Vagina (tissue), 2 donors: ENCODE data around the gene GPATCH3.

Experiments
- POLR2A ChIP-seq, 2 donors: fragments of 450-650 bp; IDR thresholded peaks; one replicate each; pipeline ENCODE4 v1.6.1; 2017; ENCODE audit warnings: antibody characterized with exemption in 2 of 2, mild to moderate bottlenecking in 2 of 2, moderate library complexity in 2 of 2
- POLR2AphosphoS5 ChIP-seq, 2 donors: sonication (generic); formaldehyde crosslinking; IDR thresholded peaks; one replicate each; pipeline ENCODE4 v1.9.0; 2017; ENCODE audit warnings: antibody characterized with exemption in 2 of 2, mild to moderate bottlenecking in 2 of 2, low read depth in 1 of 2; ENCODE audit not compliant: insufficient read depth in 1 of 2

- TF ChIP-seq POLR2AphosphoS5 (IDR thresholded peaks at IDR 0.05; ENCODE audit: insufficient read depth in 1 of 2, low read depth in 1 of 2) (peak in 1 of 2 donors; percentile 44), POLR2A (IDR thresholded peaks at IDR 0.05) (no peak)
These were observed 38.3 kb downstream of the GPATCH3 start for GRCh38 chr1:26861889-26862378.
